ENCODE results near the gene SPACA4.

The SPACA4 gene

GRCh38 chr19:48582168-48582567, 24.4 kb upstream of the SPACA4 start:
- Histone ChIP-seq H2AFZ (ENCODE audit: low read length) (no peak overlapping the region), H3K9me3 (ENCODE audit: insufficient read depth, low read depth, low read length) (no peaks in the 10 kb centered on the region), H3K9me2 (replicated peaks; ENCODE audit: low read depth, low read length) (no peaks in the 10 kb centered on the region)

GRCh38 chr19:48587387-48587786, 19.2 kb upstream of the SPACA4 start:
- H3K4me3 ChIP-seq (ENCODE audit: low read length, poor library complexity, severe bottlenecking), result no peak overlapping the region
- H4K20me1 ChIP-seq (ENCODE audit: insufficient read depth, low read length, poor library complexity, severe bottlenecking), result no peaks in the 10 kb centered on the region
- no peaks in the 10 kb centered on the region for H3K9me2 ChIP-seq (replicated peaks; ENCODE audit: low read depth, low read length)

More at GRCh38 chr19:48582168-48582567, 24.4 kb upstream of the SPACA4 start:
- Histone ChIP-seq H3F3A (ENCODE audit: low read depth) (no peaks in the 10 kb centered on the region), H3K4me1 (ENCODE audit: insufficient read depth, low read length, poor library complexity, severe bottlenecking) (peaks cover 3% of the 10 kb centered on the region), H3K4me2 (ENCODE audit: low read depth, low read length, poor library complexity, severe bottlenecking) (no peak overlapping the region), H3K36me3 (ENCODE audit: insufficient read depth, low read length) (no peaks in the 10 kb centered on the region), H3K4me3 (ENCODE audit: low read length, poor library complexity, severe bottlenecking) (no peak overlapping the region), H3K79me2 (ENCODE audit: insufficient read depth, low read length) (no peaks in the 10 kb centered on the region), H3K27me3 (ENCODE audit: insufficient read depth, low read length, poor library complexity, severe bottlenecking) (no peaks in the 10 kb centered on the region), H3K9ac (ENCODE audit: low read depth, low read length, poor library complexity, severe bottlenecking) (no peak overlapping the region), H4K20me1 (ENCODE audit: insufficient read depth, low read length, poor library complexity, severe bottlenecking) (no peaks in the 10 kb centered on the region)
- no peak for TF ChIP-seq EZH2phosphoT487 (IDR thresholded peaks at IDR 0.05; ENCODE audit: borderline replicate concordance)
- TF ChIP-seq CTCF (conservative IDR thresholded peaks at IDR 0.05; ENCODE audit: low read length), result no peak

GRCh38 chr19:48588670-48589401, 17.7 kb upstream of the SPACA4 start:
- Histone ChIP-seq H3K9me3 (ENCODE audit: insufficient read depth, low read depth, low read length) (no peaks in the 10 kb centered on the region), H3K9me2 (replicated peaks; ENCODE audit: low read depth, low read length) (no peaks in the 10 kb centered on the region), H3K27me3 (ENCODE audit: insufficient read depth, low read length, poor library complexity, severe bottlenecking) (no peaks in the 10 kb centered on the region), H3K36me3 (ENCODE audit: insufficient read depth, low read length) (no peaks in the 10 kb centered on the region), H3F3A (ENCODE audit: low read depth) (no peaks in the 10 kb centered on the region), H2AFZ (ENCODE audit: low read length) (peak overlapping the region; percentile 98), H3K9ac (ENCODE audit: low read depth, low read length, poor library complexity, severe bottlenecking) (peak overlapping the region; percentile 39), H3K4me3 (ENCODE audit: low read length, poor library complexity, severe bottlenecking) (peak overlapping the region; percentile 69), H3K4me1 (ENCODE audit: insufficient read depth, low read length, poor library complexity, severe bottlenecking) (peaks cover 10% of the 10 kb centered on the region), H3K79me2 (ENCODE audit: insufficient read depth, low read length) (no peaks in the 10 kb centered on the region), H3K4me2 (ENCODE audit: low read depth, low read length, poor library complexity, severe bottlenecking) (peak overlapping the region; percentile 68), H4K20me1 (ENCODE audit: insufficient read depth, low read length, poor library complexity, severe bottlenecking) (no peaks in the 10 kb centered on the region)
- TF ChIP-seq EZH2phosphoT487 (IDR thresholded peaks at IDR 0.05; ENCODE audit: borderline replicate concordance), result no peak
- peak; percentile 96 for TF ChIP-seq CTCF (conservative IDR thresholded peaks at IDR 0.05; ENCODE audit: low read length)

More at GRCh38 chr19:48587387-48587786, 19.2 kb upstream of the SPACA4 start:
- H3K4me1 ChIP-seq (ENCODE audit: insufficient read depth, low read length, poor library complexity, severe bottlenecking), result peaks cover 10% of the 10 kb centered on the region
- no peaks in the 10 kb centered on the region for H3K79me2 ChIP-seq (ENCODE audit: insufficient read depth, low read length)
- H3K4me2 ChIP-seq (ENCODE audit: low read depth, low read length, poor library complexity, severe bottlenecking), result no peak overlapping the region
- H3K9me3 ChIP-seq (ENCODE audit: insufficient read depth, low read depth, low read length), result no peaks in the 10 kb centered on the region
- no peaks in the 10 kb centered on the region for H3K27me3 ChIP-seq (ENCODE audit: insufficient read depth, low read length, poor library complexity, severe bottlenecking)
- no peaks in the 10 kb centered on the region for H3K36me3 ChIP-seq (ENCODE audit: insufficient read depth, low read length)
- no peak overlapping the region for H2AFZ ChIP-seq (ENCODE audit: low read length)
- no peak overlapping the region for H3K9ac ChIP-seq (ENCODE audit: low read depth, low read length, poor library complexity, severe bottlenecking)
- H3F3A ChIP-seq (ENCODE audit: low read depth), result no peaks in the 10 kb centered on the region
- TF ChIP-seq EZH2phosphoT487 (IDR thresholded peaks at IDR 0.05; ENCODE audit: borderline replicate concordance), result no peak
- no peak for TF ChIP-seq CTCF (conservative IDR thresholded peaks at IDR 0.05; ENCODE audit: low read length)
